ENCODE data around the gene TDRD9.

The TDRD9 gene

GRCh38 chr14:103925316-103925715 is 2.9 kb upstream of the TDRD9 start:
- TF ChIP-seq, protein P1, sequence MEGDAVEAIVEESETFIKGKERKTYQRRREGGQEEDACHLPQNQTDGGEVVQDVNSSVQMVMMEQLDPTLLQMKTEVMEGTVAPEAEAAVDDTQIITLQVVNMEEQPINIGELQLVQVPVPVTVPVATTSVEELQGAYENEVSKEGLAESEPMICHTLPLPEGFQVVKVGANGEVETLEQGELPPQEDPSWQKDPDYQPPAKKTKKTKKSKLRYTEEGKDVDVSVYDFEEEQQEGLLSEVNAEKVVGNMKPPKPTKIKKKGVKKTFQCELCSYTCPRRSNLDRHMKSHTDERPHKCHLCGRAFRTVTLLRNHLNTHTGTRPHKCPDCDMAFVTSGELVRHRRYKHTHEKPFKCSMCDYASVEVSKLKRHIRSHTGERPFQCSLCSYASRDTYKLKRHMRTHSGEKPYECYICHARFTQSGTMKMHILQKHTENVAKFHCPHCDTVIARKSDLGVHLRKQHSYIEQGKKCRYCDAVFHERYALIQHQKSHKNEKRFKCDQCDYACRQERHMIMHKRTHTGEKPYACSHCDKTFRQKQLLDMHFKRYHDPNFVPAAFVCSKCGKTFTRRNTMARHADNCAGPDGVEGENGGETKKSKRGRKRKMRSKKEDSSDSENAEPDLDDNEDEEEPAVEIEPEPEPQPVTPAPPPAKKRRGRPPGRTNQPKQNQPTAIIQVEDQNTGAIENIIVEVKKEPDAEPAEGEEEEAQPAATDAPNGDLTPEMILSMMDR (IDR thresholded peaks at IDR 0.05; ENCODE audit: low read depth, low read length, missing control alignments), result no peak
- H3K36me3 ChIP-seq (replicated peaks), result no peaks in the 10 kb centered on the region
- DNase-seq, result no peak
- in situ Hi-C loops (cut with HindIII; ENCODE audit: low pct_ligation_motif_present, low sequenced_read_pairs), result no loop called here
- no peak overlapping the region for H3K27ac ChIP-seq
- no peaks in the 10 kb centered on the region for H3K27me3 ChIP-seq (replicated peaks)
- no peak overlapping the region for H3K4me3 ChIP-seq (ENCODE audit: low read depth, low read length)

GRCh38 chr14:103927566-103927965 is 690 bp upstream of the TDRD9 start:
- TF ChIP-seq, protein P1 (IDR thresholded peaks at IDR 0.05; ENCODE audit: low read depth, low read length, missing control alignments), result no peak
- no peak for DNase-seq
- Histone ChIP-seq H3K4me3 (ENCODE audit: low read depth, low read length) (no peak overlapping the region), H3K27ac (no peak overlapping the region), H3K27me3 (replicated peaks) (no peaks in the 10 kb centered on the region), H3K36me3 (replicated peaks) (no peaks in the 10 kb centered on the region)
- in situ Hi-C loops (cut with HindIII; ENCODE audit: low pct_ligation_motif_present, low sequenced_read_pairs), result no loop called here

DNA sequence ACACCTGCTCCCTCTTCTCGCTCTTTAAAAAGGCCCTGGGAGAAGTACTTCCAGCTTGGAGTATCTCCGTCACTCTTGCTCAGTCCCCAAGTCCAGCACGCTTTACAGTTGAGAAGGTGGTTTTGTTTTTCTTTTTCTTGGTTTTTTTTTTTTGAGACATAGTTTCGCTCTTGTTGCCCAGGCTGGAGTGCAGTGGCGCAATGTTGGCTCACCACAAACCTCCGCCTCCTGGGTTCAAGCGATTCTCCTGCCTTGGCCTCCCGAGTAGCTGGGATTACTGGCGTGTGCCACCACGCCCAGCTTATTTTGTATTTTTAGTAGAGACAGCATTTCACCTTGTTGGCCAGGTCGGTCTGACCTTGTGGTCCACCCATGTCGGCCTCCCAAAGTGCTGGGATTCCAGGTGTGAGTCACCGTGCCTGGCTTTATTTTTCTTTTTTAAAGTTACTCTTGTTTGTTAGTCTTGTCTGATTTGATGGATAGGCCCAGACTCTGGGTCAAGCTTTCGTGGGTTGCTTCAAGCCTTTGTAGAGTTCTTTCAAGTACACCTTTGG is 1.9 kb downstream of the TDRD9 start:
- Histone ChIP-seq H3K27ac (no peak overlapping the region), H3K4me3 (ENCODE audit: low read depth, low read length) (no peak overlapping the region), H3K27me3 (replicated peaks) (no peaks in the 10 kb centered on the region), H3K36me3 (replicated peaks) (no peaks in the 10 kb centered on the region)
- TF ChIP-seq, protein P1 (IDR thresholded peaks at IDR 0.05; ENCODE audit: low read depth, low read length, missing control alignments), result no peak
- in situ Hi-C loops (cut with HindIII; ENCODE audit: low pct_ligation_motif_present, low sequenced_read_pairs), result no loop called here
- DNase-seq, result no peak

- no peak for DNase-seq
- Histone ChIP-seq H3K36me3 (replicated peaks) (no peaks in the 10 kb centered on the region), H3K4me3 (ENCODE audit: low read depth, low read length) (no peak overlapping the region), H3K27me3 (replicated peaks) (no peaks in the 10 kb centered on the region), H3K27ac (no peak overlapping the region)
- TF ChIP-seq, protein P1 (IDR thresholded peaks at IDR 0.05; ENCODE audit: low read depth, low read length, missing control alignments), result no peak
- in situ Hi-C loops (cut with HindIII; ENCODE audit: low pct_ligation_motif_present, low sequenced_read_pairs), result no loop called here
These were observed 3.2 kb downstream of the TDRD9 start for GRCh38 chr14:103931422-103931821.

GRCh38 chr14:103932791-103933490 is 4.7 kb downstream of the TDRD9 start:
- H3K36me3 ChIP-seq (replicated peaks), result no peaks in the 10 kb centered on the region
- no peak for DNase-seq

More at GRCh38 chr14:103932791-103933490, 4.7 kb downstream of the TDRD9 start:
- TF ChIP-seq, protein P1 (IDR thresholded peaks at IDR 0.05; ENCODE audit: low read depth, low read length, missing control alignments), result no peak
- Histone ChIP-seq H3K27ac (no peak overlapping the region), H3K27me3 (replicated peaks) (no peaks in the 10 kb centered on the region), H3K4me3 (ENCODE audit: low read depth, low read length) (no peak overlapping the region)
- in situ Hi-C loops (cut with HindIII; ENCODE audit: low pct_ligation_motif_present, low sequenced_read_pairs), result no loop called here

All from brain microvascular endothelial cell (primary cell).